HG03045 (cell line): ENCODE data around the gene TEX54.
A peak's percentile ranks its signal among the peaks of the same experiment; 100 is the strongest.
"Not testable (repeated sequence)": the region's sequence is repeated elsewhere in the genome, so short reads cannot be mapped to it uniquely, and the experiment has no call there.

Experiments
- ATAC-seq: cut with Tn5 transposase; IDR thresholded peaks from one replicate; pipeline ENCODE4 v1.9.1; 2021; ENCODE audit warnings: mild to moderate bottlenecking, moderate library complexity; ENCODE audit not compliant: unreplicated experiment

Gene TEX54

GRCh38 chr11:62855571-62856332 is 23.1 kb upstream of the TEX54 start:
- ATAC-seq: peak; percentile 86

- no peak for ATAC-seq
Observed at GRCh38 chr11:62854825-62855570, 22.4 kb upstream of the TEX54 start.

- no peak for ATAC-seq
Observed at GRCh38 chr11:62854013-62854824, 21.6 kb upstream of the TEX54 start.

GRCh38 chr11:62853279-62853965 is 20.8 kb upstream of the TEX54 start:
- ATAC-seq: no peak

- ATAC-seq: no peak
Observed at GRCh38 chr11:62852523-62853188, 20.0 kb upstream of the TEX54 start.

GRCh38 chr11:62851807-62852522 is 19.3 kb upstream of the TEX54 start:
- ATAC-seq: no peak

GRCh38 chr11:62850911-62851806 is 18.5 kb upstream of the TEX54 start:
- no peak for ATAC-seq

GRCh38 chr11:62847767-62848314 is 15.2 kb upstream of the TEX54 start:
- no peak for ATAC-seq

GRCh38 chr11:62846177-62846576 is 13.5 kb upstream of the TEX54 start:
- no peak for ATAC-seq

- no peak for ATAC-seq
Observed at GRCh38 chr11:62844154-62844553, 11.5 kb upstream of the TEX54 start.

GRCh38 chr11:62843466-62843865 is 10.8 kb upstream of the TEX54 start:
- no peak for ATAC-seq

- not testable (repeated sequence) for ATAC-seq
Observed at GRCh38 chr11:62842891-62843290, 10.2 kb upstream of the TEX54 start.

- ATAC-seq: no peak
Observed at GRCh38 chr11:62842171-62842741, 9.6 kb upstream of the TEX54 start.

GRCh38 chr11:62841361-62842170 is 8.9 kb upstream of the TEX54 start:
- peak; percentile 53 for ATAC-seq

GRCh38 chr11:62840721-62841360 is 8.2 kb upstream of the TEX54 start:
- peak; percentile 14 for ATAC-seq

GRCh38 chr11:62839050-62839945 is 6.7 kb upstream of the TEX54 start, which contains the start of gene WDR74:
WDR74 (minus strand) TSS chr11:62839590; CDS start chr11:62839570, 20 bp downstream.
- ATAC-seq: peak; percentile 39
